ENCODE measurements around the gene PAWR. TPM values are rescaled to one million over a fixed set of nuclear protein-coding genes. Genes with fewer than 3 reads are reported as not detected.

Gene PAWR
- total RNA-seq, 1 experiment from 2014 or later = 40.8 TPM

DNA sequence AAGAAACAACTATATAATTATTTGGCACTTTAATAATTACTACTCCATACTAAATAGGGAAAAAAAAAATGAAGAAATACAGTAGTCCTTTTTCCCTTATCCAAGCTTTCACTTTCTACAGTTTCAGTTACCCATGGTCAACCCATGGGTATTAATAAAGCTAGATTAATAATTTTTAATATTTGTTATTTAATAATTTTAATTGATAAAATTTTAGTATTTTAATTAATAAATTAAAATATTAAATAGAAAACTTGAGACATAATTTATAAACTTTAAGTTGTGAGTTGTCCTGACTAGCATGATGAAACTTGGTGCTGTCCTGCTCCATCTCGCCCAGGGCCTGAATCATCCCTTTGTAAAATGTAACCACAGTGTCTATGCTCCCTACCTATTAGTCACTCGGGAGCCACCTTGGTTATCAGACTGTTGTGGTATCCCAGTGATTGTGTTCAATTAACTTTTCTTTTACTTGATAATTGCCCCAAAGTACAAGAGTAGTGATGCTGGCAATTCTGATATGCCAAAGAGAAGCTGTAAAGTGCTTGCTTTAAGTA lies 71.8 kb downstream of the PAWR start:
- Histone ChIP-seq H3K27ac (no peak overlapping the region), H3K36me3 (peaks cover 21% of the 10 kb centered on the region), H3K4me1 (replicated peaks) (no peaks in the 10 kb centered on the region), H3K27me3 (replicated peaks) (no peaks in the 10 kb centered on the region), H3K4me3 (no peak overlapping the region), H3K9me3 (replicated peaks) (no peaks in the 10 kb centered on the region)
- DNase-seq (ENCODE audit: low read depth in 1 of 2, low spot score in 2 of 2) = no peak

DNA sequence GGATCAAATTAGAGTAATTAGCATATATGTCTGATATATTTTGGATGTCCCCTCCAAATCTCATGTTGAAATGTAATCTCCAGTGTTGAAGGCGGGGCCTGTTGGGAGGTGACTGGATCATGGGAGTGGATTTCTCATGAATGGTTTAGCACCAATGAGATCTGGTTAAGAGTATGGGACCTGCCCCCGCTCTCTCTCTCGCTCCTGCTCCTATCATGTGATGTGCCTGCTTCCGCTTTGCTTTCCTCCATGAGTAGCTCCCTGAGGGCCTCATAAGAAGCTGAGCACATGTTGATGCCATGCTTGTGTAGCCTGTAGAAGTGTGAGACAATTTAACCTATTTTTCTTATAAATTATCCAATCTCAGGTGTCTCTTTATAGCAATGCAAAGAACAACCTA lies 73.1 kb downstream of the PAWR start:
- Histone ChIP-seq H3K4me1 (replicated peaks) (no peaks in the 10 kb centered on the region), H3K4me3 (no peak overlapping the region), H3K36me3 (peaks cover 21% of the 10 kb centered on the region), H3K27me3 (replicated peaks) (no peaks in the 10 kb centered on the region), H3K9me3 (replicated peaks) (no peaks in the 10 kb centered on the region), H3K27ac (no peak overlapping the region)
- DNase-seq (ENCODE audit: low read depth in 1 of 2, low spot score in 2 of 2) = no peak

DNA sequence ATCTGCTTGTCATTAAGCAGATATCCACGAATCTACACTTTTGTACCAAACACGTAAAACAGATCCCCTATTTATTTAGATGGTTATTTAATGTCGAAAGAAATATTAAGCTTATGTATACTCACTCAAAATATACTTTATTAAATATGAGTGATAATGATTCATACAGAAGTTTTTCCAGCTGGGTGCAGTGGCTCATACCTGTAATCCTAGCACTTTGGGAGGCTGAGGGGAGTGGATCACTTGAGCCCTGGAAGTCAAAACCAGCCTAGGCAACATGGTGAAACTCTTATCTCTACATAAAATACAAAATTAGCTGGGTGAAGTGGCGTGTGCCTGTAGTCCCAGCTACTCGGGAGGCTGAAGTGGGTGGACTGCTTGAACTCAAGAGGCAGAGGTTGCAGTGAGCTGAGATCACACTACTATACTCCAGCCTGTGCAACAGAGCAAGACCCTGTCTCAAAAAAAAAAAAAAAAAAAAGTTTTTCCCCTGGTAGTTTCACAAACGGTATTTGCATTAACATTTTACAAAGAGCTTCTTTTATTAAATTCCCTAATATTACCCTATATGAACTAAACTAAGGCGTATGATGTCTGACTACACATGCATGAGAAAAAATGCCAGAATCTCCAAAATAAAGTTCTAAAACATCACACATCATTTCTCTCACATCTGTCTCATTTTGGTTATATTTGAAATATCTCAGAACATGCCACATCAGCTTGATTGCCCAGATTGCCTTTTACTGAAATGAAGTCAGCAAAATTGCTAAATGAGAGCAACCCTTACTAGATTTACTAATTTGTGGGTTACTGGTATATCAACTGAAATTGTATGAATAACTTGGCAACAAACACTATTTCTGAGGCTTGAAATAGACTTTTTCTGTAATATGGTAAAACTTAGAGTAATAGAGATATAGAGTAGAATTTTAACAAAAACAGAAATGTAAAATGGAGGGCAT lies 74.9 kb downstream of the PAWR start:
- Histone ChIP-seq H3K27me3 (replicated peaks) (no peaks in the 10 kb centered on the region), H3K4me1 (replicated peaks) (no peaks in the 10 kb centered on the region), H3K9me3 (replicated peaks) (no peaks in the 10 kb centered on the region), H3K36me3 (peaks cover 20% of the 10 kb centered on the region), H3K27ac (no peak overlapping the region), H3K4me3 (no peak overlapping the region)
- no peak for DNase-seq (ENCODE audit: low read depth in 1 of 2, low spot score in 2 of 2)

DNA sequence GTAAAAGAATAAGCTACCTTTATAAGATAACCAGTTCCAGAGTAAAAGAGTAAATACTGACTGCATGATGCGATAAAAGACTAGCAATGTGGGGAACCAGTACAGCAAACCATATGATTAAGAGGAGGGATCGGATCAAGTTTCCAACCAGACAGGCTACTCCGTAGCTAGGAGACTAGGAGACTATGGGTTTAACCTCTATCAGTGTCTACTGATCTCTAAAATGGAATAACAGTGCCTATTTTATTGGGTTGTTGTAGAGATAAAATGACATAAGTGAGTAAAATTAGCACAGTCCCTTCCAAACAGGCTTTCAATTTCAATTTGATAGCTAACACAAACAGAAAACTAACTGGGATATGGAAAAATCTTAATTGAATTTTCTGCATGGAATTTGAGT lies 76.0 kb downstream of the PAWR start:
- no peaks in the 10 kb centered on the region for H3K4me1 ChIP-seq (replicated peaks)
- no peak overlapping the region for H3K4me3 ChIP-seq
- H3K27me3 ChIP-seq (replicated peaks) = no peaks in the 10 kb centered on the region
- no peak overlapping the region for H3K27ac ChIP-seq
- H3K36me3 ChIP-seq = peaks cover 16% of the 10 kb centered on the region
- H3K9me3 ChIP-seq (replicated peaks) = no peaks in the 10 kb centered on the region
- no peak for DNase-seq (ENCODE audit: low read depth in 1 of 2, low spot score in 2 of 2)

DNA sequence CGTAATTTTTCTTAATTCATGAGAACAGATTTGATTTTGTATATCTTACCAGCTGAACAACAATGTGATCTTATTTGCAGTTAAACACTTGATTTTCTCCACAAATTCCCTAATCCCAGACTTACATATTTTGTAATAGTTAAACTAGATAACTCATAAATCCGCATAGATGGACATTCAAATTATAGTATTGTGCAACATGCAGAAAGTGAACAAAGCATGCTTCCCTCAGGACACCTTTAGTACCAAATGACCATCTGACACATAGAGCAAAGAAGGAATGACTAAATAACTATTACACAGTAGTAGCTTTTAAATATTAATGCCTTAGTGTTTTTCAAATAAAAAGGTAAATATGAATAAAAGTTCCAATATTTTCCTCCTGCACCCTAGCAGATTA lies 88.9 kb downstream of the PAWR start:
- Histone ChIP-seq H3K27me3 (replicated peaks) (no peaks in the 10 kb centered on the region), H3K4me3 (no peak overlapping the region), H3K36me3 (peaks cover 14% of the 10 kb centered on the region), H3K27ac (no peak overlapping the region), H3K4me1 (replicated peaks) (no peaks in the 10 kb centered on the region), H3K9me3 (replicated peaks) (no peaks in the 10 kb centered on the region)
- DNase-seq (ENCODE audit: low read depth in 1 of 2, low spot score in 2 of 2) = no peak

DNA sequence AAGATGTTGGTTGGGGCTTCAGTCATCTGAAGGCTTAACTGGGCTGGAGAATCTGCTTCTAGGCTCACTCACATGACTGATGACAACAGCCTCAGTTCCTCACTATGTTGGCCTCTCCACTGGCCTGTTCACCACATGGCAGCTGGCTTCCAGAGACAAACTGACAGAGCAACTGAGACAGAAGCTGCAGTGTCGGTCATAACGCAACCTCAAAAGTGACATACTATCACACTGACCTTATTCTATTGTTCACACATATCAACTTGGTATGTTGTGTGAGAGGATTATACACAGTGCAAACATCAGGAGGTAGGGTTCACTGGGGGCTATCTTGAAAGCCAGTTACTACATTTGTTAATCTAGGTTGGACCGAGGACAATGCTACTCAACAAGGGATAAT lies 92.9 kb downstream of the PAWR start:
- H3K36me3 ChIP-seq = peaks cover 13% of the 10 kb centered on the region; the same call in 1 of the 2 replicates
- DNase-seq (ENCODE audit: low read depth in 1 of 2, low spot score in 2 of 2) = no peak
- no peaks in the 10 kb centered on the region for H3K9me3 ChIP-seq (replicated peaks)
- no peaks in the 10 kb centered on the region for H3K4me1 ChIP-seq (replicated peaks)
- H3K4me3 ChIP-seq = no peak overlapping the region
- H3K27me3 ChIP-seq (replicated peaks) = no peaks in the 10 kb centered on the region
- H3K27ac ChIP-seq = no peak overlapping the region

DNA sequence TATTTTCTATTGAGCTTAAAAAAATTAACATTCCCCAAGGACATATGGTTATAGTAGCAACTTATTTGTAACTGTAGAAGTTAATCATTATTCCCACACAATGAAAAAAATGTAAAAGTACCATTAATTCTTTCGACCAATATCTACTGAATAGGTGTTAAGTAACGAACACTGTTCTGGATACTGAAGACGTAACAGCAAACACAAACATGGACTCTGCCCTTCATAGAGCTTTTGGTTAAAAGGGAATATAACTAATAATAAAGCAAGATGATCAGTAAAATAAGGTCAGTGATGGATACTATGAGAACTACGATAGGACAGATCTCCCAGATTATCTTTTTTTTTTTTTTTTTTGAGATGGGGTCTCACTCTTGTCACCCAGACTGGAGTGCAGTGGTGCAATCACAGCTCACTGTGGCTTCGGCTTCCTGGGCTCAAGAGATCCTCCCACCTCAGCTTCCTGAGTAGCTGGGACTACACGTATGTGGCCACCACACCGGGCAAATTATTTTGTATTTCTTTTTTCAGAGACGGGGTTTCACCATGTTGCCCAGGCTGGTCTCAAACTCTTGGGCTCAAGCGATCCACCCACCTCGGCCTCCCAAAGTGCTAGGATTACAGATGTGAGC lies 93.9 kb downstream of the PAWR start:
- Histone ChIP-seq H3K36me3 (peaks cover 9% of the 10 kb centered on the region; the same call in 1 of the 2 replicates), H3K27ac (no peak overlapping the region), H3K27me3 (replicated peaks) (no peaks in the 10 kb centered on the region), H3K9me3 (replicated peaks) (no peaks in the 10 kb centered on the region), H3K4me1 (replicated peaks) (no peaks in the 10 kb centered on the region; the same call in 1 of the 2 replicates), H3K4me3 (no peak overlapping the region)
- DNase-seq (ENCODE audit: low read depth in 1 of 2, low spot score in 2 of 2) = no peak

DNA sequence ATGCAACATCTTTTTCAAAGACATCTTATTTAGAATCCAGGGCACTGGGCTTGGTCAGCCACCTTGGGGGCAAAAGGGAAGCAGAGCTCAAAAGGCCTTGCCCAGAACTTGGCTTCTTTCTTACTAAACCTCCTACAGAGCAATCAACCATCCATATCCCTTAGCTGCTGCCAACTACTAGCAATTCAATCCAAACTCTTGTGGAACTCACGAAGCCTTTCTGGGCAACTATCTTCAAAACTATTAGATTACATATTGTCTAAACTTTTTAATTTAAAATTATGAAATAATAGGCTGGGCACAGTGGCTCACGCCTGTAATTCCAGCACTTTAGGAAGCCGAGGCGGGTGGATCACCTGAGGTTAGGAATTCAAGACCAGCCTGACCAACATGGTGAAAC lies 95.5 kb downstream of the PAWR start:
- Histone ChIP-seq H3K4me3 (no peak overlapping the region), H3K36me3 (peaks cover 19% of the 10 kb centered on the region), H3K9me3 (replicated peaks) (no peaks in the 10 kb centered on the region), H3K4me1 (replicated peaks) (no peaks in the 10 kb centered on the region; the same call in 1 of the 2 replicates), H3K27me3 (replicated peaks) (no peaks in the 10 kb centered on the region), H3K27ac (no peak overlapping the region)
- DNase-seq (ENCODE audit: low read depth in 1 of 2, low spot score in 2 of 2) = no peak

DNA sequence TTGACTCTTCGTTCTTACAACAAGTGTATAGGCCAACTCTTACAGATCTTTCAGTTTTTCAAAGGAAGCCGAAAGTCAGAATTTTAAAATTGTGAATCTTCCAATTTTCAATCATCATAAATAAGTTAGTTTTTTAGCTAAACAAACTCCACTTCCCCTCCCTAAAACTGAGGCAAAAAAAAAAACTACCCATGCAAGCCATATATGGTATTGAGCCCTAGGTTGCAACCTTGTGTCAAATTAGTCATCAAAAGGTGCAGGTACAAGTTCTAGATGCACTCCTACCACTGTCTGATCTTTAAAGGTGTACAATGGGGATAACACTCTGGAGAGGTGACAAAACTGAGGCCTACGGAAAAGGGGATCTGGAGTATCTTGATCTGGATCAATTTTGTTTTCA lies 97.9 kb downstream of the PAWR start:
- Histone ChIP-seq H3K4me3 (no peak overlapping the region), H3K4me1 (replicated peaks) (no peaks in the 10 kb centered on the region; the same call in 1 of the 2 replicates), H3K9me3 (replicated peaks) (no peaks in the 10 kb centered on the region), H3K27me3 (replicated peaks) (no peaks in the 10 kb centered on the region), H3K27ac (no peak overlapping the region), H3K36me3 (peaks cover 17% of the 10 kb centered on the region)
- DNase-seq (ENCODE audit: low read depth in 1 of 2, low spot score in 2 of 2) = no peak

DNA sequence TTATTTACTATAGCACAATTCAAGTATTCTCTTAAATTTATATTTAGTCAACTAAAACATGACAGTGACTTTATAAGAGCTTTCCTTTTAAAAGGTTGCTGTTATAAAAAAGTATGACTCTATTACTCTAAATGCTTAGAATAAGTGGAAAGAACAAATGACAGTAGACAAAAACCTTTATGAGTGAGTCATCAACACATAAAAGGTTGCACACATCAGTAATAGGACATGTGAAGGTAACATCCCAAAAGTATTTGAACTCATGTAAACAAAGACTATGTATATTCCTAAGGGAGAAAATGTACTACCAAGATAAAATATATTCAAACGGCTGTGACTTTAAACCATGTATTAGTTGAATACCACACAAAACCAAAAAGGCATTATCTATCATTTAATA lies 98.8 kb downstream of the PAWR start:
- Histone ChIP-seq H3K4me3 (no peak overlapping the region), H3K27me3 (replicated peaks) (no peaks in the 10 kb centered on the region), H3K36me3 (peaks cover 17% of the 10 kb centered on the region), H3K9me3 (replicated peaks) (no peaks in the 10 kb centered on the region), H3K27ac (no peak overlapping the region), H3K4me1 (replicated peaks) (no peaks in the 10 kb centered on the region; the same call in 1 of the 2 replicates)
- no peak for DNase-seq (ENCODE audit: low read depth in 1 of 2, low spot score in 2 of 2)

DNA sequence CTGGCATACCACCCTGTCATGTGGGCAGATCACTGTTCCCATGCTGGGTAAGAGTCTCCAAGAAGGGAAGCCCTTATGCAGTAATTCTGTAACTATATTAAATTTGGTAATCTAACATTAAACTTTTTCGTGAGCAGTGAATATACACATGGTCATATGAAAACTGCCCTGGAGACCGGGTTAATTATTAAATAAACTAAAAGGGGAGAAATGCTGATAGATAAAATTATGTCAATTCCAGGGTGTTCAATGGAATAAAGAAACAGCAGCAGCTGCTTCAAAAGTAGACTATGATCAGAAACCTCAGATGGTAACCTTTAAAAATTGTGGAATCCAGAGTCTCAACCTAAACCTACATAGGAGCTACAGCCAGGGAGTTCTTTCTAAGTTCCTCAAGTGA lies 100.0 kb downstream of the PAWR start:
- Histone ChIP-seq H3K36me3 (peaks cover 17% of the 10 kb centered on the region), H3K4me3 (no peak overlapping the region), H3K27ac (no peak overlapping the region)

DNA sequence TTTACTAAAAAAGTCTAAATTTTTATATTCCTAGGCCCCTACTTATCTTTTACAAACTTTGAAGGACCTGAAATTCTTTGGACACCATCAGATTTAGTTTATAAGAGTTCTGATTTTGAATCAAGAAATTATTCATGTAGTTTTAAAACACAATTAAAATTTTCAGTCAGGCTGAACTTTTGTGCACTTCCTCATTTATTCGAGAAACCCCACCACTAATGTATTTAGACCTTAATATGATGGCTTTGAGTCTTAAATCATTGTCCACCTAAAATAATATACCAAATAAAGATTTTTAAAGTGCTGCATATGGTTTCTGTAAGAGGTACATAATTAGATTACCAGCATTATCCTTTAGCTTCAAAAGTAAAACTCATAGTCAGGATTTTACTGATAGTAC lies 103.4 kb downstream of the PAWR start:
- Histone ChIP-seq H3K27me3 (replicated peaks) (no peaks in the 10 kb centered on the region), H3K27ac (no peak overlapping the region), H3K36me3 (peaks cover 14% of the 10 kb centered on the region), H3K9me3 (replicated peaks) (no peaks in the 10 kb centered on the region), H3K4me3 (no peak overlapping the region), H3K4me1 (replicated peaks) (no peaks in the 10 kb centered on the region; the same call in 1 of the 2 replicates)
- DNase-seq (ENCODE audit: low read depth in 1 of 2, low spot score in 2 of 2) = no peak

More for the DNA sequence above, 100.0 kb downstream of the PAWR start:
- H3K9me3 ChIP-seq (replicated peaks) = no peaks in the 10 kb centered on the region
- H3K27me3 ChIP-seq (replicated peaks) = no peaks in the 10 kb centered on the region
- H3K4me1 ChIP-seq (replicated peaks) = no peaks in the 10 kb centered on the region; the same call in 1 of the 2 replicates
- DNase-seq (ENCODE audit: low read depth in 1 of 2, low spot score in 2 of 2) = no peak

DNA sequence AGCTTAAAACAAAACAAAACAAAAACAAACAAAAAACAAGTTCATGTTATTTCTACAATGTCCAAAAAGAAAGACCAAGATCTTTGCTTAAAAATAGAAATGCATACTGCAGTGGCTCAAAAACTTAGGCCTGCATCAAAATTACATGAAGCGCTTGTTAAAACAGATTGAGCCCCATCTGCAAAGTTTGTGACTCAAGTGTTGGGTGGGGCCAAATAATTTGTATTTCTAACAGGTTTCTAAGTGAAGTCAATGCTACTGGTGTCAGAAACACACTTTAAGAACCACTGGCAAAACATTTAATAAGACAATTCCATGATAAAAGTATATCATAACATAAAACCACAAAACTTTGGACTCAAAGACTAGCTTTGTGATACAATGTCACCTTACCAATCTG lies 105.6 kb downstream of the PAWR start:
- H3K4me3 ChIP-seq = no peak overlapping the region
- H3K9me3 ChIP-seq (replicated peaks) = no peaks in the 10 kb centered on the region
- H3K36me3 ChIP-seq = no peaks in the 10 kb centered on the region; the same call in 1 of the 2 replicates
- H3K4me1 ChIP-seq (replicated peaks) = no peaks in the 10 kb centered on the region
- H3K27ac ChIP-seq = no peak overlapping the region
- DNase-seq (ENCODE audit: low read depth in 1 of 2, low spot score in 2 of 2) = no peak
- no peaks in the 10 kb centered on the region for H3K27me3 ChIP-seq (replicated peaks)

DNA sequence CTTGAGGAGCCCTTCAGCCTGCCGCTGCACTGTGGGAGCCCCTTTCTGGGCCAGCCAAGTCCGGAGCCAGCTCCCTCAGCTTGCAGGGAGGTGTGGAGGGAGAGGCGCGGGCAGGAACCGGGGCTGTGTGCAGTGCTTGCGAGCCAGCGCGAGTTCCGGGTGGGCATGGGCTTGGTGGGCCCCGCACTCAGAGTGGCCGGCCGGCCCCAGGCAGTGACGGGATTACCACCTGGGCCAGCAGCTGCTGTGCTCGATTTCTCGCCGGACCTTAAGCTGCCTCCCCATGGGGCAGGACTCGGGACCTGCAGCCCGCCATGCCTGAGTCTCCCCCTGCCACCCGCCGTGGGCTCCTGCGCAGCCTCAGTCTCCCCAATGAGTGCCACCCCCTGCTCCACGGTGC lies 116.9 kb downstream of the PAWR start:
- DNase-seq (ENCODE audit: low read depth in 1 of 2, low spot score in 2 of 2) = no peak
- H3K27ac ChIP-seq = no peak overlapping the region
- peaks cover 3% of the 10 kb centered on the region; the same call in 1 of the 2 replicates for H3K9me3 ChIP-seq (replicated peaks)
- peaks cover 16% of the 10 kb centered on the region for H3K36me3 ChIP-seq
- H3K4me1 ChIP-seq (replicated peaks) = no peaks in the 10 kb centered on the region
- H3K27me3 ChIP-seq (replicated peaks) = no peaks in the 10 kb centered on the region
- no peak overlapping the region for H3K4me3 ChIP-seq
